GM19467 (cell line): ENCODE measurements around the gene TEDC1.

ENCODE experiments used
- ATAC-seq: cut with Tn5 transposase; IDR thresholded peaks from one replicate; pipeline ENCODE4 v1.9.1; 2021; ENCODE audit warnings: mild to moderate bottlenecking, moderate library complexity; ENCODE audit not compliant: unreplicated experiment

Gene TEDC1

DNA sequence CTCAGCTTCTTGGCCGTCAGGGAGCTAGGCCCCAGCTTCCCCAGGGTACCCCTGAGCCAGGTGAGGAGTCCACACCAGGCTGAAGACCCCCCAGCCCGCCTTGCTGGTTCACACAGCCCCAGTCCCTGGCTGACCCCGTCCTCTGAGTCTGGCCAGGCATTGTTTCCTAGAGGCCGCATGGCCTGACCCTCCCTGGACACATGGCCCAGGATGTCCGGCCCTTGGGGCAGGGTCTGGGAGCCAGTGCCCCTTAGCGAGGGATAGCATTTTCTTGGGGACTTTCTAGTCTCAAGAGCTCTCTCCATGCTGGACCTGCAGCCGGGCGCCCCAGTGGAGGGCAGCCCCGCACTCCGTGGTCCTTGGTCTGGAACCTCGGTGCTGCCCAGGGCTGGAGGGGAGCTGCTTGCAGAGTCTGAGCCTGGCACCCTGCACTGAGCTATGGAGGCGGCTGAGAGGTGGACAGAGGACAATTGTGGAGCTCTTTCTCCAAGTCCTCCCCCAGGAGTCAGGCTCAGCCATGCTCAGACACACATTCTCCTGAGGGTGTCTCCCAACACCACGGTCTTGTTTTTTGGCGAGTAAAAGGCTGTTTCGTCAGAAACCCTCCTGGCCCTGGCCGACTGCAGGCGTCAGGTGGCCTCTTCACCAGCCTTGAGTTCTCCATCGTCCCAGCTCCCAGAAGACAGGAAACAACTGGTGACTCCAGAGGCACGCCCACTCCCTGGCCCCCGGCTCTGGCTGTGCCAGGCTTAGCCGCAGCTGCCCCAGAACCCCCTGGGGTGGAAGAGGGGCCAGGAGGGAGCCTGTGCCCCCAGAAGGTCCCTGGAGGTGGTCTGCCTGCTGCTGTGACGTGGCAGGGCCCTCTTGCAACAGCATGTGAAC is 34.1 kb upstream of the TEDC1 start:
- ATAC-seq = no peak

DNA sequence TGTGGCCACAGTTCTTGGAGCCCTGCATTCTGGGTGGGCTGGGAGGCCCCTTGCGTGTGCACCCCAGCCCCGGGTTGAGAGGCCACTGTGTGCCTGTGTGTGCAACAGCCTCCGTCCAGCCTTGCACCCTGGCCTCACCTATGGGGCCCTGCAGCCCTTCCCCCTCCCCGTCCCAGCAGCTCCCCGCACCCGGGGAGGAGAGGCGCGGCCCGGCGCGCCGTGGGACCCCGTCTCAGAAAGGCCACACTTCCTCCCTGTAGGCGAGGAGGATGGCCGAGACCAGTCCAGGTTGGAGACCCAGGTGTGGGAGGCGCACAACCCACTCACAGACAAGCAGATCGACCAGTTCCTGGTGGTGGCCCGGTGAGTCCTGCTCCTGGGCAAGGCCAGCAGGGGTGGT is 33.0 kb upstream of the TEDC1 start:
- ATAC-seq = no peak

DNA sequence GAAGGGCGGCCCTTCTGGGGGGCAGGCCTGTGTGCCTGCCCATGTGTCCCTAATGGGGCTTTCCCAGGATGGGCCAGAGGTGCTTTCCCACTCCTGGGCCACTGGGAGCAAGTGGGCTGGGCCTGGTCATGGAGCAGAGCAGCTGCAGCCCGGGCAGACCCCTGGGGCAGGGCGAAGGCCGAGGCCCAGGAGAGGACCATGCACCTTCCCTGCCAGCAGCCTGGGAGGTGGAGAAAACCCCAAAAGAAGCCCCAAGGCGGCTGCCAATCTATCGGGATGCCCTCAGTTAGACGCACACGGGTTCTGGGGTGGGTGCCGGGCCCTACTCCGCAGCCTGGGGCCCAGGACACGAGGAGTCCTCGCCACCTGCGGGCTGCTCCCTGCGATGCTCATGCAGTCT is 32.5 kb upstream of the TEDC1 start:
- no peak for ATAC-seq

DNA sequence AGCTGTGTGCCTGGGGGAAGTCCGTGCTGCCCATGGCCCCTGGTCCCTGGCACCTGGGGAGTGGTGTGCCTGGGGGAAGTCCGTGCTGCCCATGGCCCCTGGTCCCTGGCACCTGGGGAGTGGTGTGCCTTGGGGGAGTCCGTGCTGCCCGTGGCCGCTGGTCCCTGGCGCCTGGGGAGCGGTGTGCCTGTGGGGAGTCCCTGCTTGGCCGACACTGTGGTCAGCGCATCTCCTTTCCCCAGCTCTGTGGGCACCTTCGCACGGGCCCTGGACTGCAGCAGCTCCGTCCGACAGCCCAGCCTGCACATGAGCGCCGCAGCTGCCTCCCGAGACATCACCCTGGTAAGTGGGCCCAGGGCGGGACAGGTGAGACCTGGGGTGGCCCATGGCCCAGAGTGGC is 30.9 kb upstream of the TEDC1 start:
- ATAC-seq = no peak

GRCh38 chr14:105460616-105461015 is 30.4 kb upstream of the TEDC1 start:
- no peak for ATAC-seq

DNA sequence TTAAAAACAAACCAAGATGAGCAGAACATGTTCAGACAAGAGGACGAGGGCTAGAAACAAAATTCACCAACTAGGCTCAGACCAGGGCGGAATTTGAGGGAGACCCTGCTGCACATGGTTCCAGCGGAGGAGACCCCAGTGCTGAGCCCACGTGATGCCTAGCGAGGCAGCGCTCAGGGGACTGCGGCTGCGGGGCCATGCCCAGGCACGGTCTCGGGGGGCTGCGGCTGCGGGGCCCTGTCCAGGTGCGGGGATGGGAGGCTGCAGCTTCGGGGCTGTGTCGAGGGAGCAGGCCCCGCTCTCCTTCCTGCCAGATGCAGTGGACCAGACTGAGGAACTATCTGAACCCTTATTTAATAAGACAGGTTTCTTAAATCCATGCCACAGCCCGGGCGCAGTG is 29.1 kb upstream of the TEDC1 start:
- ATAC-seq = no peak

DNA sequence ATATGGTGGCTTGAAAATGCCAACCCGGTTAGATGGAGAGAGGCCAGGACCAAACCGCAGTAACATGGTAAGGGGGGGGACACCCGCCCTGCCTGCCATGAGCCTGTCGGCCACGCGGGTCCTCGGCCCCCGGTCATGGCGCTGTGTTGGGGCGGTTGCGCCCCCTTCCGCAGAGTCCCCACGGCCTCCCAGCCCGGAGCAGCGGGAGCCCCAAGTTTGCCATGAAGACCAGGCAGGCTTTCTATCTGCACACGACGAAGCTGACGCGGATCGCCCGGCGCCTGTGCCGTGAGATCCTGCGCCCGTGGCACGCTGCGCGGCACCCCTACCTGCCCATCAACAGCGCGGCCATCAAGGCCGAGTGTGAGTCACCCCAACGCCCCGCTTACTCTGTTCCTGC is 26.5 kb upstream of the TEDC1 start:
- no peak for ATAC-seq

GRCh38 chr14:105465209-105466031 is 25.6 kb upstream of the TEDC1 start:
- no peak for ATAC-seq

- ATAC-seq = no peak
Observed at GRCh38 chr14:105466531-105467248, 24.4 kb upstream of the TEDC1 start.

- ATAC-seq = no peak
Observed at GRCh38 chr14:105467249-105467941, 23.7 kb upstream of the TEDC1 start.

GRCh38 chr14:105467942-105468471 is 23.0 kb upstream of the TEDC1 start:
- ATAC-seq = no peak

- no peak for ATAC-seq
Observed at GRCh38 chr14:105468621-105469241, 22.3 kb upstream of the TEDC1 start.

DNA sequence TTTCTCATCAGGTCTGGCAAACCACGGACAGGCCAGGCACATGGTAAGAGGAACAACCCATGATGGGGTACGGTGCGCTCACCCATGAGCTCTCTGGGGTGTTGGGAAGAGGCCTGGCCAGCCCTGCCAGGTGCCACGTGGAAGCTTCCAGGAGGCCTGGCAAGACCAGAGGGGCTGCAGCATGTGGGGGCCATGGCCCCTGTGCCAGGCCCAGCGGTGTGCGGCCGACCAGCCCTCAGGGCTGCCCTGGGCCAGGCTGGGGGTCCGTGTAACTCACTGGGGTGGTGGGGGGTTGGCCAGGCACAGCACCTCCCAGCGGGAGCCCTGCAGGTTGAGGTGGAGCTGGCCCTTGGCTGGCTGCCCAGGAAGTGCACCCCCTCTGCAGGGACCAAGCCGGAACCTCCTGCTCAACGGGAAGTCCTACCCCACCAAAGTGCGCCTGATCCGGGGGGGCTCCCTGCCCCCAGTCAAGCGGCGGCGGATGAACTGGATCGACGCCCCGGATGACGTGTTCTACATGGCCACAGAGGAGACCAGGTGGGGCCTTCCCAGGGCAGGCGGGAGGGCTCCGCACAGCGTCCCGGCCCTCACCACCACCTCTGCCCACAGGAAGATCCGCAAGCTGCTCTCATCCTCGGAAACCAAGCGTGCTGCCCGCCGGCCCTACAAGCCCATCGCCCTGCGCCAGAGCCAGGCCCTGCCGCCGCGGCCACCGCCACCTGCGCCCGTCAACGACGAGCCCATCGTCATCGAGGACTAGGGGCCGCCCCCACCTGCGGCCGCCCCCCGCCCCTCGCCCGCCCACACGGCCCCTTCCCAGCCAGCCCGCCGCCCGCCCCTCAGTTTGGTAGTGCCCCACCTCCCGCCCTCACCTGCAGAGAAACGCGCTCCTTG is 21.3 kb upstream of the TEDC1 start:
- ATAC-seq = no peak

GRCh38 chr14:105470350-105471296 is 20.4 kb upstream of the TEDC1 start:
- ATAC-seq = no peak

DNA sequence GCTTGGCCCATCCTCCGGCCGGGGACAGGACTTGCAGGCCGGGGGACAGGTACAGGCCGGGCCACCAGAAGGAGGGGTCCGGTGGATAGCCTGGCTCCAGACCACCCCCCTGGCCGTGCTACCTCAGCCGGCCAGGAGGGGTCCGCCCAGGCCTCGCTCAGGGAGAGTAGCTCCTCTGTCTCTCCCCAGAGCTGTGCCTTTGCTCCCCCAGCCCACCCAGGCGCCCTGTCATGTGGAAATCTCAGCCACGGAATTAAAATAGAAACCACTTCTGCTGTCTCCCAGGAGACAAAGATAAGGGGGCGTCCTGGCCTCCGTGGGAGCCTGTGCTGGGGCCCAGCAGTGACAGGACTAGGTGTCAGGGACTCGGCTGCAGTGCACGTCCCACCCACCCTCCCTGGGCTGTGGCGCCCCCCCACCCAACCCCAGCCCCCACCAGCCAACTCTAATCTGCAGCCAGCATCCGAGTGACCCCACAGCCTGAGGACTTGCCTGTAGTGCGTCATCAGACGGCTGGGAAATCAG is 19.7 kb upstream of the TEDC1 start:
- no peak for ATAC-seq

- ATAC-seq = no peak
Observed at GRCh38 chr14:105471823-105472485, 19.1 kb upstream of the TEDC1 start.

- no peak for ATAC-seq
Observed at GRCh38 chr14:105472486-105472991, 18.5 kb upstream of the TEDC1 start.
